ENCODE data around the gene CDC5L.

Gene CDC5L

DNA sequence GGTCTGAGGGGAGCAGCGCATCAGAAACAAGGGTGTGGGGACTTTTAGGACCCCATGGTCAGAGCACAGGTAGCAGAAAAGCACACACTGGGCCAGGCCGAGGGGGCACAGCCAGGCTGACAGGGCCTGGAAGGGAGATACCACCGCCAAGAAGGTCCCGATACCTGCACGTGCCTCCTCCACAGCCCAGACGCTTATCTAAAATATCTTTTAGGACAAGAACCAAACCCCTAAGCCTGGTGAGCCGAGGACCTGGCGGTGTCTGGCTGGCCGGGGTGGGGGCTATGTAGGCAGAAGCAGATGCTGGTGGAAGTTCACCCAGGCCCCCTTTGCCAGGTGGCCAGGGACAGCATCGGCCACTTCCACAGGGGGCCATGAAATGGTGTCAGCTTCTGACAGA, 89.3 kb downstream of the CDC5L start:
- no peak for DNase-seq

DNA sequence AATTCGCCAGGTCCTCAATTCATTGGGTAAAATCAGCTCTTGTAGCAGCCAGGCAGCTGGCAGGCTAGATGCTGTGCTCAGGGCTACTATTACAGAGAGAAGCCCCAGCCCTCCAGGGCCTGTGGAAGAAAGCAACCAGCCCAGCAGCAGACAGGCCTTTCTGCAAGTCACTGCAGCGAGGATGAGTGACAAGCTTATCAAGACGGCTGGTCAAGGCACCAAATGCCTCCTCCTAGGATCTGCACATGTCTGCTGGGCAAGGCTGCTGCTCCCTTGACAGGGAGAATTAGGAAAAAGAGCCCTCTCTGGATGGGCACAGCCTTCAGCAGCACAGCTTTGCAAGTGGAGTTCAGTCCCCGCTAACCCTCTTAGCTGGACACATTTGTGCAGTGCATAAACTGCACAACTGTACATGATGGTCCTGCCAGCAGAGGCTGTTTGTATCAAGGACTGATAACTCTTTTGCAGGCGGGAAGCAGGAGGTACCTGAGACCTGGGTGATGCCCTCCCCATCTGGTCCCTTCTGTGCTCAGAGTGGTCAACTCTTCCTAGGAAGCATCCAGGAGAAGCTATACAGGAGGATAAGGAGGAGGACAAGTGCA, 89.9 kb downstream of the CDC5L start:
- no peak for DNase-seq

DNA sequence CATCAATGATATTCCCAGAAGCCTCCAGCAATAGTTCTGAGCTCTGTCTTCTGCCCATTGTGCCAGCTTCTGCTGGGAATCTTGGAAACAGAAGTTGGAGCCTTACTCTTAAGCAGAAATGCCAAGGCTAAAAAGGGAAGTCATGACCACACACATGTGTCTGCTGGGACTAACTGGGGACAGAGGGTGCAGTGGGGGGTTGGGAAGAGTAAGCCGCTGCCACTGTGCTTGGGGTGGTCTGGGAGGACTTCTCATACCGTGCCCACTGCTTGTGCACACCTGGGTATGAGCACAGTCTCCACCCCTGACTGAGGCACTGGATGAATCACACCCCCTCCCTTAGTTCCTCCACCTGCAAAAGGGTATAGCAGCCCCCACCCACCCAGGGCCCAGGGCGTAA, 90.7 kb downstream of the CDC5L start:
- DNase-seq, result no peak

DNA sequence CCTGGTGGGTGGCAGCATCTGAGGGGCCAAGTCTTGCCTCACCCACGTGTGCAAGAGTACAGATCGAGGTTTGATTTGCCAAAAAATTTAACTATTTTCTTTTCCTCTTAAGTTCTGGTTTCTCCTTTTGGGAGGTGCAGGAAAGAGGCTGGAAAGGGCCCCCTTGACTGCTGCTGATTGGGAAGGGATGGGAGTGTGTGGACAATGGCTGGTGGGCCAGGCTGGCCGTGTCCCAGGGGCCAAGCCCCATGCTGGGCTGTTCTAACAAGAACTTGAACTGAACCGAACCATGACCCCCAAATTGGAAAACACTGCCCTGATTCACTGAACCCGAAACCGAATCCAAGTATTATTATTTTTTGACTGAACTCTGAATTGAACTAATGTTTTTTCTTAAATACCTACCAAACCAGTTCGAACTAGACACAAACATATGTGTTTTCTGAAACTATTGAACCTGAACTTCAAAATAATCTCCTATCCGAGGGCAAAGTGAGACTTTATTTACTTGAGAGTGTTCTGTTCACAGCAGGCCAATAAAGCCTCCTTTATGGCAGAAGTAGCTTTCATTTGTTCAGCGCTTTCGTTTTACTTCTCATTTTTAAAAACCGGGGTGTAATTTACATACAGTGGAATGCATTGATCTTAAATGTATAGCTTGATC, 91.2 kb downstream of the CDC5L start:
- DNase-seq, result no peak

DNA sequence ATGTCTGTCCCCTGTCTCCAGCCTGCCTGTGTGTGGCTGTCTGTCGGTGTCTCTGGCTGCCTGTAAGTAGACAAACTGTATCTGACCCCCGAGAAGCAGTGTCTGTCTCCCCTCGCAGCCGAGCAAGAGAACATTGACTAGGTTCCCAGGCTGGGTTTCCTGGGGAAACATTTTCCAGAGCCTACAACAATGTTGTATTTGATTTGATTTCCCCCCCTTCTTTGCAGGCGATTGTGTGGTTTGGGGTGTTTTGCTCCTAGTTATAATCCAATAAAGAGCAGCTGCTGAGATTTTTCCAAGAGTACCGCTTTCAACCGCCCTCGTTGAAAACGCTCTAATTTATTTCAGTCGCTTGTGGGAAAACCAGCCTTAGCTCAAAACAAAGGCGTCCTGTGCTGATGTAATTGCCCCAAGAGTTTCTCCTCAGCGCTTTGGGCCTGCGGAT, 92.6 kb downstream of the CDC5L start:
- DNase-seq, result no peak

DNA sequence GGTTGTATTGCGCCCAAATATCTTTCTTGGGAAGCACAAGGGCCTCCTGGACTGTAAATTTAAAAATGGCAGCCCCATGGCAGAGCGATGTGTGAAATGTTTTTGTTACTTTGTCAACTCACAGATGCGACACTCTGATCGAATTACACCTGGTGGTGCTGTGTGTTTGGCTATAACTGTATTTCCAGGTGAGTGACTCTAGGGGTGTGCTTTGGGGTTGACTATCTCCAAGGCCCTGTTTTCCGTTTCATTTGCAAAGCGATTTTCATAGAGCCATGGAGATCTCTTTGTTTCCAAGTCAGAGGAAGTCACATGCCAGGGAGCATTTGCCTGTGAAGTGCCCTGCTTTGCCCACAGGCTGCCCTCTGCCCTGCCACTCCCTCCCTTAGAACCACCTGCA, 93.5 kb downstream of the CDC5L start:
- no peak for DNase-seq

DNA sequence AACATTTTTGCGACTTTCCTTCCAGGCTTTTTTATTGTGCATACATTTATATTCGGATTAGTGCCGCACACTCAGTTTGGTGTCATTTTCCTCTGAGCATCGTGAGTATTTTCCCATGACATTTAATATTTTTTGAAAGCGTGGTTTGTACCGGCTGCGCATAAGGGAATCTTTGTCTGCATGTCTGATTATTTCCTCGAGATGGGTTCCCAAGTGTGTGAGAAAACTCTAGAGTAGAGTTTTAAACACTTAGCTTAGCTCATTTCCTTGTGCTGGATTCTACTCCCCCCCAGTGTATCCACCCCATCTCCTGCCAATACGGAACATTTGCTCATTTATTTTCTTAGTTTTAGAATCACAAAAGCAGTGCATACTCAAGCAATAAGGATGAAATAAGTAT, 94.3 kb downstream of the CDC5L start:
- no peak for DNase-seq

DNA sequence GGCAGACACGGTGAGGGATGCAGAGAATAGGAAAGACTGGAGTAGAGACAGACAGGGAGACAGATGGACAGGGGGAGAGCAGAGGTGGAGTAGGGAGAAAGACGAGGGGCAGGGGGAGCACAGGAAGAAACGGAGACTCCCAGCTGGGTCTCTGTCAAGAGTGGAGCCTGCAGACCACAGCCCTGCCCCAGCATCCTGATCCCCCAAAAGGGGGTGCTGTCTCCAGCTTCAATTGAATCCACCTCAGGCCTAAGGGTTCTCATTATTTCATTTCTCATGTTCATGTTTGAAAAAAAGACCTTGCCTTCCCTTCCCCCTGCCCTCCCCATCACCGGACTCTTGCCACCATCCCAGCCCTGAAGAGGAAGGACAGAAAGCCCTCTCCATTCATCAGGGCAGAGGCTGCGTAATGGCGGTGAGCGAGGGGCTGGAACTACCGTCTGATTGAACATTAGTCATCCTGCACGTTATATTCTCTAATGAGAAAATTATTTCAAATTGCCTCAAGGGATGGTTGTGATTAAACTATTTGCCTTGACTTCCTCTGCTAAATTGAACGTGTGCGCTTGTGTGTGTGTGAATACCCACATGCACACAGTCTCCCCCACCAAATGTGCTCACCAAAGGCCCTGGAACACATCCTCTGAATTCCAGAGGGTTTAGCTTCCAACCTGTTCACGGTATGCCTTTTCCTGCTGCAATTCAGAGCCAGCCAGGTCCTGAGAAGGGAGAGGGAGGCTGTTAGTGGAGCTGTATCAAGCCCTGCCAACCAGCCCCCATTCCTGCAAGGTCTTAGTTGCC, 98.3 kb downstream of the CDC5L start:
- DNase-seq, result no peak

DNA sequence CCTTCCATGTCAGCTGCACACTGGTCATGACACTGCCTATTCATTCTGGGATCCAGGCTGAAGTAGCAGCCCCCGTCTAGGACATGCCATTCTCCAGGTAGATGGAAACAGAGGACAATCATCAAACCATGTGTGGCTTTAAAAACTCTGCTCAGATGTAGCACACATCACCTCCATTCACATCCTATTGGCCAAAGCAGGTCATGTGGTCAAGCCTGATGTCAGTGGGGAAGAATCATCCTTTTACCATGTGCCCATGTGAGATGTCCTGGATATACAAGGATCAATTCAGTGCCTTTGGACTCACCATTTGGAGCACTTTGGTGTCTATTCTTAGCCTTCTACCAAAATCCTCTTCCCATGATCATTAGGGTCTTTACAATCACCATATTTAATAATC, 99.5 kb downstream of the CDC5L start:
- no peak for DNase-seq

- no peak for DNase-seq
These were observed 100.1 kb downstream of the CDC5L start for GRCh38 chr6:44487586-44487985.

DNA sequence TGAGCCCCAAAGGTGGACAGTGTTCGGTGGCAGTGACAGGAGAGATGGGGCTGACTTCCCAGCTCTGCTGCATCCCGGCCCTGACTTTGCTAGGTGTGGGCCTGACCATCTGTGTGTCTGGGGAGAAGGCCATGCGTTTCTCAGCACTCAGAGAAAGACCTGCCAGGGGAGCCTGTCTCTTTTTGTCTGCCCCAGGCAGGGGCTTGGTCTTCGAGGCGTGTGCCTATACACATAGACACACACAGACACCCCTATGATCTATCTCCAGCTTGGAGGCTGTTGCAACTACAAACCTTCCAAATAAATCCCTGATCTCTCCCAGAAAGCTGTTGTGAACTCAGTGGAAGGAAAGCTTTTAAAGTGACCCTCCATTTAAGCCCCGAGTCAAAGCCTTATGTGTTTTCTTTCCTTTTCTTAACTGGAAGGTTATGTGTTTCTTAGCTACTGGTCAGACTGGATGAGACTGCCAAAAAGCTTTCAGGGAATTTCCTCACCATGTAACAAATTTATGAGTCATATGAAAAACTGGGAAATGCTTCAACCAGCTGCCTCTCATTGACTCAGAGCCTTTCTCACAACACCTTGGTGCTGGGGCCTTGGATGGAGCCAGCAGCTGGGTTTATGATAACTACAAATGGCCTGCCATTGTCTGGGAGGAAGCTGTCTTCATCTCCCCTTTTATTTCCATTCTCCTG, 102.6 kb downstream of the CDC5L start:
- DNase-seq, result no peak

DNA sequence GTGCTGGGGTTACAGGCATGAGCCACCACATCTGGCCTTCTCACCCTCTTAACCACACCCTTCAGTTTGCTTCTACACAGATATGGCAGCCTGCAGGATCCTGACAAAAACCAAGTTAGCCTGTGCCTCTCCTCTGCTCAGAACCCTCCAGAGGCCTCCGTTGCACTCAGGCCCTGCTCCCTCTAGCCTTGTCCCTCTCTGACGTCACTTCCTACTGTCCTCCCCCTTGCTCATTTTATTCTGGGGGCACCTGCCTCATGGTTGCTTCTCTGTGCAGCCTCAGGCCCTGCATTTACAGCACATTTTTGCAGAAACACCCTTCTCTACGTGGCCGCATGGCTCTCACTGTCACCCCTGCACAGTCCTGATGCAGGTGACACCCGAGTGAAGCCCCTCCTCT, 105.6 kb downstream of the CDC5L start:
- DNase-seq, result no peak

GRCh38 chr6:44493593-44493992, 106.1 kb downstream of the CDC5L start:
- DNase-seq, result no peak

- no peak for DNase-seq
These were observed 106.5 kb downstream of the CDC5L start for GRCh38 chr6:44494011-44494501.

GRCh38 chr6:44495036-44495901, 107.8 kb downstream of the CDC5L start:
- no peak for DNase-seq

DNA sequence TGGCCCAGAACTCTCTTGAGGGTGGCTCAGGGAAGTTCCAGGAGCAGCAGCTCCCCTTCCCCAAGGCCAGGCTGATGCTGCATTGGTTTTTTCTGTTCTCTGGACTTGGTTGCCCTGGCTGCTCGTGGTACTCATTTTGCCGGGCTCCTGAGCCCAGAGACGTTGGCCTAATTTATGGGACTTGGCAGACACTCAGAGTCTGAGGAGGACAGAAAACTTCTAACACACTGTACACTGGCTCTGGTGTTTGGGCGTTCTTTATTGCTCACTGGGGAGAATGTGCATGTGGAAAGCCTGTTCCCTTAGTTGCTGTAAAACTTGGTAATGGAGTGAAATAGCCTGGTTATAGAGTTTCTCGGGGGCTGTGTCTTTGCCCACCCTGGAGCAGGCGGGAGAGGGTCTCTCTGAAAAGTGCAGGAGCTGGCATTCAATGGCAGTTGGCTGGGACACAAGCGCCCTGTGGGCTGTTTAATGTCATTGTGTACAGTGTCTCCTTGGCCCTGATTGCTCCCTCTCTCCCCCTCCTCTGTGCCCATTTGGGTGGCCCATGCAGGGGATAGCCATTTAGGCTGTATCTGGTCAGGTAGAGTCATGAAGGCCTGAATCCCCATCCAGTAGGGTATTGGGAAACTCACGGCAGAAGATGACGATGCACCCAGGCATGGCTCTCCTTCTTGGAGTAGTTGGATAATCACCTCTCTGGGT, 109.3 kb downstream of the CDC5L start:
- DNase-seq, result no peak

DNA sequence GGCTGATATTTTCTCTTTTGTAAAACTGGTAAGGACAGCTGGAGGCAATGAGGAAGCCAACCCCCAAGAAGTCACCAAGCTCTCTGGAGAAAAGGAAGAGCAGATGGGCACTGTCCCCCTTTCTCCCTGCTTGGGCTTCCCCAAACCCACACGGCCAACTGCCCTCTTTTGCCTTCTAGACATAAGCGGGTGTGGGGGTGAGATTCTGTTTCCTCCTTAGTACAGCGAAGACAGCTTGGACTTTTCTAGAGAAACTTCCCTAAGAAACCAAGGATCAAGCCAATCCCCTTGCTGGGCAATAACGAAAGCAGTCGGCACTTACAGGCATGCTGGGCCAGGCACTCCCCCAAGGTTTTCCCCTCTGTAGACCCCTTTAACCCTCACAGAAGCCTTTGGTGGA, 110.3 kb downstream of the CDC5L start:
- DNase-seq, result no peak

DNA sequence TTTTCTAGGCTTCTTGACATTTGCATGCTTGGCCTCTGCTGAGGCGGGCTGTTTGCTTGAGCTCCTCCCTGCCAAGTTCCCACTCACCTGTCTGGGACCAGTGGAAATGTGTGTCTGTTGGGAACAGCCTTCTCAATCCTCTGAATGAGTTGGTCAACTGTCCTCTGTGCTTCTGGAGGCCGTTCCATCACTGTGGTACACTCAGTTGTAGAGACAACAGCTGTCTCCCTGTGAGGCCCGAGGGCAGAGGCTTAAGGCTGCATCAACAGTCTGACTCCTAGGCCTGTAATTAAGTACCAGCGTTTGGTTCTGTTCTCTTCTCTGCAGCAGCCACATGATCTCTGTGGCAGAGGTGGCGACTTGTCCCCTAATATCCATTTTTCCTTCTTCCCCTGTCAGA, 110.9 kb downstream of the CDC5L start:
- no peak for DNase-seq

DNA sequence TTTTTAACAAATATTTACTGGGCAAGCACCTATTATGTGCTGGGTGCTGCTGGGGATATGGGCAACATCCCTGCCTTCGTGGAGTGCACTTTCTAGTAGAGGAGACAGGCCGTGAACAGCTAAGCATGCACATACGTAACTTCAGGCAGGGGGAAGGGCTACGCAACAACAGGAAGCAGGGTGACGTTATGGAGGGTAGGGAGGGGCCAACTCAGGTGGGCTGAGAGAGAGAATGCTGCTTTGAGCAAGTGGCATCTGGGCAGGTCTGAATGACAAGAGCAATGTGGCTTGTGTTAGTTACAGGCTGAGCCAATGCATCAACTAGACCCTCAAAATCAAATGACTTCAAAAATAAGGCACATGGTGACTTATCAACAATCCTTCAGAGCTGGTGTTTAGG, 112.1 kb downstream of the CDC5L start:
- DNase-seq, result no peak

Data from CD4-positive, alpha-beta T cell treated with Interferon alpha-2 for 1 hour (primary cell).